ENCODE measurements around the gene ARFGEF2.
"Not testable (repeated sequence)": the region's sequence is repeated elsewhere in the genome, so short reads cannot be mapped to it uniquely, and the experiment has no call there.

Gene ARFGEF2

GRCh38 chr20:48951646-48952045, 30.1 kb downstream of the ARFGEF2 start:
- no peak for DNase-seq (ENCODE audit: low read depth in 2 of 2)

- no peak for DNase-seq (ENCODE audit: low read depth in 2 of 2)
These were observed 31.1 kb downstream of the ARFGEF2 start for GRCh38 chr20:48952656-48953055.

GRCh38 chr20:48953653-48954052, 32.1 kb downstream of the ARFGEF2 start:
- no peak for DNase-seq (ENCODE audit: low read depth in 2 of 2)

GRCh38 chr20:48956052-48956451, 34.5 kb downstream of the ARFGEF2 start:
- DNase-seq (ENCODE audit: low read depth in 2 of 2): no peak

- no peak for DNase-seq (ENCODE audit: low read depth in 2 of 2)
These were observed 35.6 kb downstream of the ARFGEF2 start for GRCh38 chr20:48957053-48957481.

GRCh38 chr20:48957533-48957932, 36.0 kb downstream of the ARFGEF2 start:
- DNase-seq (ENCODE audit: low read depth in 2 of 2): no peak

- no peak for DNase-seq (ENCODE audit: low read depth in 2 of 2)
These were observed 37.2 kb downstream of the ARFGEF2 start for GRCh38 chr20:48958743-48959142.

GRCh38 chr20:48959899-48960550, 38.5 kb downstream of the ARFGEF2 start:
- DNase-seq (ENCODE audit: low read depth in 2 of 2): no peak

- DNase-seq (ENCODE audit: low read depth in 2 of 2): no peak
These were observed 40.9 kb downstream of the ARFGEF2 start for GRCh38 chr20:48962421-48962820.

GRCh38 chr20:48962976-48963771, 41.7 kb downstream of the ARFGEF2 start:
- DNase-seq (ENCODE audit: low read depth in 2 of 2): no peak

- no peak for DNase-seq (ENCODE audit: low read depth in 2 of 2)
These were observed 43.8 kb downstream of the ARFGEF2 start for GRCh38 chr20:48965189-48965910.

- no peak for DNase-seq (ENCODE audit: low read depth in 2 of 2)
These were observed 49.3 kb downstream of the ARFGEF2 start for GRCh38 chr20:48970681-48971365.

GRCh38 chr20:48971956-48972355, 50.4 kb downstream of the ARFGEF2 start:
- DNase-seq (ENCODE audit: low read depth in 2 of 2): no peak

- no peak for DNase-seq (ENCODE audit: low read depth in 2 of 2)
These were observed 51.3 kb downstream of the ARFGEF2 start for GRCh38 chr20:48972816-48973215.

- no peak for DNase-seq (ENCODE audit: low read depth in 2 of 2)
These were observed 54.4 kb downstream of the ARFGEF2 start for GRCh38 chr20:48975955-48976354.

GRCh38 chr20:48979980-48980379, 58.5 kb downstream of the ARFGEF2 start:
- DNase-seq (ENCODE audit: low read depth in 2 of 2): not testable (repeated sequence)

GRCh38 chr20:48983423-48984400, 62.2 kb downstream of the ARFGEF2 start:
- DNase-seq (ENCODE audit: low read depth in 2 of 2): no peak

GRCh38 chr20:48984575-48985219, 63.2 kb downstream of the ARFGEF2 start:
- DNase-seq (ENCODE audit: low read depth in 2 of 2): no peak

GRCh38 chr20:48986899-48987298, 65.4 kb downstream of the ARFGEF2 start:
- no peak for DNase-seq (ENCODE audit: low read depth in 2 of 2)

GRCh38 chr20:48990467-48990866, 69.0 kb downstream of the ARFGEF2 start:
- no peak for DNase-seq (ENCODE audit: low read depth in 2 of 2)
